Activated CD8-positive, alpha-beta memory T cell treated with anti-CD3 and anti-CD28 coated beads, Interleukin-2, amount 50 U/mL, for 24 hours (primary cell): Measurements from ENCODE around the gene ARHGAP45.
A peak's percentile ranks its signal among the peaks of the same experiment; 100 is the strongest.

Source experiments
- DNase-seq: peaks from one replicate; pipeline ENCODE4 v3.0.0-alpha.2; 2020; ENCODE audit errors: extremely low read depth

The ARHGAP45 gene

GRCh38 chr19:1132552-1133383 lies 65.8 kb downstream of the ARHGAP45 start:
- no peak for DNase-seq

GRCh38 chr19:1133471-1133929 lies 66.5 kb downstream of the ARHGAP45 start:
- peak; percentile 48 for DNase-seq

DNA sequence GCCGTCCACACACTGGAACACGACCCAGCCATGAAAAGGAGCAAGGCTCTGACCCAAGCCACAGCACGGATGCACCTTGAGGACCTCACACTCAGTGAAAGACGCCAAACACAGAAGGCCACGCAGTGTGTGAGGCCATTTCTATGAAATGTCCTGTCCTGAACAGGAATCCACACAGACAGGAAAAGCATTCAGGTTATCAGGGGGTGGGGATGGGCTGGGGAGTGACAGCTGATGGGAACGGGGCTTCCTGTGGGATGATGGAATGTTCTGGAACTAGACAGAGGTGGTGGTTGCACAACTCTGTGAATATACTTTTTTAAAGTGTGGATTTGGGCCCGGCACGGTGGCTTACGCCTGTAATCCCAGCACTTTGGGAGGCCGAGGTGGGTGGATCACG lies 67.5 kb downstream of the ARHGAP45 start:
- no peak for DNase-seq

GRCh38 chr19:1135454-1135853 lies 68.5 kb downstream of the ARHGAP45 start:
- no peak for DNase-seq

GRCh38 chr19:1136201-1136600 lies 69.2 kb downstream of the ARHGAP45 start:
- no peak for DNase-seq
